Testis (tissue), 3 donors: Measurements from ENCODE around the gene MTA3. TPM values are rescaled to one million over a fixed set of nuclear protein-coding genes. Genes with fewer than 3 reads are reported as not detected.

Experiments used
- DNase-seq: peaks from one replicate; pipeline ENCODE4 v3.0.0-alpha.2; 2019
- H3K27ac ChIP-seq, 2 donors: fragments of 200-600 bp; sonication (generic); one replicate each; pipeline ENCODE4 v1.5.1; 2019
- H3K27me3 ChIP-seq: fragments of 200-600 bp; sonication (generic); one replicate; pipeline ENCODE4 v1.5.1; 2019
- H3K36me3 ChIP-seq: fragments of 200-600 bp; sonication (generic); one replicate; pipeline ENCODE4 v1.5.1; 2017; ENCODE audit warnings: low read depth; ENCODE audit errors: missing control alignments
- H3K4me1 ChIP-seq: fragments of 200-600 bp; sonication (generic); one replicate; pipeline ENCODE4 v1.5.1; 2019
- H3K4me3 ChIP-seq, 2 donors: fragments of 200-600 bp; sonication (generic); one replicate each; pipeline ENCODE4 v1.5.1; 2017 to 2019
- H3K9me3 ChIP-seq: fragments of 200-600 bp; sonication (generic); one replicate; pipeline ENCODE4 v1.5.1; 2017
- POLR2A ChIP-seq: fragments of 450-650 bp; IDR thresholded peaks from one replicate; pipeline ENCODE4 v1.6.1; 2017; ENCODE audit warnings: antibody characterized with exemption, mild to moderate bottlenecking, moderate library complexity
- WGBS, 2 donors: methylation state at CpG; one replicate each; pipeline ENCODE4 v1.1.5; 2018; 5-methylcytosine and 5-hydroxymethylcytosine counted together
- intact Hi-C: fragments of 100-400 bp; cut with DNase I; formaldehyde crosslinking; loops from one replicate; pipeline ENCODE4 v1.15.1; 2023; ENCODE audit warnings: low total_unique reads
- polyA plus RNA-seq: library from polyadenylated mRNA; stranded (reverse); fragments of 350-450 nt; fragmentation: Illumina TruSeq; extraction: RNeasy Lipid Tissue Mini Kit (QIAGEN cat#74804); gene quantifications from one replicate; pipeline ENCODE4 v1.2.3, GENCODE V29; 2014; ENCODE audit warnings: low read depth, low replicate concordance; ENCODE audit not compliant: insufficient read depth
- total RNA-seq, 2 donors: library from RNA; depleted of rRNA; stranded (reverse); fragments of >200 nt; gene quantifications; one replicate each; pipeline ENCODE4 v1.2.3, GENCODE V29; 2016
- TF ChIP-seq, protein P1 (sequence below), 3 experiments: fragments of 450-650 bp in 2 of 3; fragments of 200-600 bp in 1 of 3; sonication (generic) in 1 of 3; IDR thresholded peaks; one replicate each; pipeline ENCODE4 v1.5.1; 2016 to 2019; ENCODE audit warnings: antibody characterized with exemption in 3 of 3, mild to moderate bottlenecking in 2 of 3, moderate library complexity in 1 of 3

MTA3 gene
- total and polyA plus RNA-seq, 3 donors from 2014 or later: 58.5 to 84.6 (median 77.0) TPM

DNA sequence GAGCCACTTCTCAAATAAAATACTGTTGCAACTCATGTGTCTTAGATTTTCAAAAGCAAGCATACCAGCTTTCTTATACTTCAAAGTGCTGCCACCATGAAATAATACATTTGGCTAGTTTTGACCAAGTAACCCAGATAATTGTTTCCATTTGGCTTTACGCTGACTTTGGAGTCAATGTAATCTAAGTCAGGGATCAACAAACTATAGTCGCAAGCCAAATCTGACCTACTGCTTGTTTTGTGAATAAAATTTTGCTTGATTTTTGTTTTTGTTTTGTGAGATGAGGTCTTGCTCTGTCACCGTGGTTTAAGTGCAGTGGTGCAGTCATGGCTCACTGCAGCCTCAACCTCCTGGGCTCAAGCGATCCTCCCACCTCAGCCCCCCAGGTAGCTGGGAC, 130.5 kb downstream of the MTA3 start:
- no peaks in the 10 kb centered on the region for H3K36me3 ChIP-seq
- H3K4me1 ChIP-seq: no peaks in the 10 kb centered on the region
- no peaks in the 10 kb centered on the region for H3K27me3 ChIP-seq
- H3K27ac ChIP-seq: no peak overlapping the region
- intact Hi-C loops: no loop called here
- 73% methylated on average over 4 of the region's 4 CpGs for WGBS, 2 donors
- no peak for DNase-seq
- no peaks in the 10 kb centered on the region for H3K9me3 ChIP-seq
- H3K4me3 ChIP-seq: no peak overlapping the region
- TF ChIP-seq, protein P1, sequence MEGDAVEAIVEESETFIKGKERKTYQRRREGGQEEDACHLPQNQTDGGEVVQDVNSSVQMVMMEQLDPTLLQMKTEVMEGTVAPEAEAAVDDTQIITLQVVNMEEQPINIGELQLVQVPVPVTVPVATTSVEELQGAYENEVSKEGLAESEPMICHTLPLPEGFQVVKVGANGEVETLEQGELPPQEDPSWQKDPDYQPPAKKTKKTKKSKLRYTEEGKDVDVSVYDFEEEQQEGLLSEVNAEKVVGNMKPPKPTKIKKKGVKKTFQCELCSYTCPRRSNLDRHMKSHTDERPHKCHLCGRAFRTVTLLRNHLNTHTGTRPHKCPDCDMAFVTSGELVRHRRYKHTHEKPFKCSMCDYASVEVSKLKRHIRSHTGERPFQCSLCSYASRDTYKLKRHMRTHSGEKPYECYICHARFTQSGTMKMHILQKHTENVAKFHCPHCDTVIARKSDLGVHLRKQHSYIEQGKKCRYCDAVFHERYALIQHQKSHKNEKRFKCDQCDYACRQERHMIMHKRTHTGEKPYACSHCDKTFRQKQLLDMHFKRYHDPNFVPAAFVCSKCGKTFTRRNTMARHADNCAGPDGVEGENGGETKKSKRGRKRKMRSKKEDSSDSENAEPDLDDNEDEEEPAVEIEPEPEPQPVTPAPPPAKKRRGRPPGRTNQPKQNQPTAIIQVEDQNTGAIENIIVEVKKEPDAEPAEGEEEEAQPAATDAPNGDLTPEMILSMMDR (IDR thresholded peaks at IDR 0.05): no peak
- no peak for TF ChIP-seq POLR2A

DNA sequence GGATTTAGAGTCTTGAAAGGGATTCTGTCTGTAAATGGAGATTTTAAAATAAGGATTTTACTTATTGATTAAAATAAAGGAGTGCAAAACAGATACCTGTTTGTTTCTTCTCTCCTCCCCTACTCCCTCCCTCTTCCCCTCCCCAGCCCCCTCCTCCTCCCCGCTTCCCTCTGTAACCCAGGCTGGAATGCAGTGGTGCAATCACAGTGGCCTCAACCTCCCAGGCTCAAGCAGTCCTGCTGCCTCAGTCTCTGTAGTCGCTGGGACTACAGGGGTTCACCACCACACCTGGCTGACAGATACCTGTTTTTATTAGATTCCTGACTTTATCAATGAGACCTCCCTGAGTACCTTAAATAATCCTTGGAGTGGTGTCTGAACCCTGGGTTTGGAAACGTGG, 138.4 kb downstream of the MTA3 start:
- TF ChIP-seq, protein P1 (IDR thresholded peaks at IDR 0.05): no peak
- Histone ChIP-seq H3K4me3 (no peak overlapping the region), H3K27me3 (no peaks in the 10 kb centered on the region), H3K4me1 (no peaks in the 10 kb centered on the region), H3K36me3 (no peaks in the 10 kb centered on the region), H3K9me3 (no peaks in the 10 kb centered on the region), H3K27ac (no peak overlapping the region)
- DNase-seq: no peak
- intact Hi-C loops: no loop called here
- 65 to 84% methylated on average over 3 of the region's 3 CpGs for WGBS, 2 donors

DNA sequence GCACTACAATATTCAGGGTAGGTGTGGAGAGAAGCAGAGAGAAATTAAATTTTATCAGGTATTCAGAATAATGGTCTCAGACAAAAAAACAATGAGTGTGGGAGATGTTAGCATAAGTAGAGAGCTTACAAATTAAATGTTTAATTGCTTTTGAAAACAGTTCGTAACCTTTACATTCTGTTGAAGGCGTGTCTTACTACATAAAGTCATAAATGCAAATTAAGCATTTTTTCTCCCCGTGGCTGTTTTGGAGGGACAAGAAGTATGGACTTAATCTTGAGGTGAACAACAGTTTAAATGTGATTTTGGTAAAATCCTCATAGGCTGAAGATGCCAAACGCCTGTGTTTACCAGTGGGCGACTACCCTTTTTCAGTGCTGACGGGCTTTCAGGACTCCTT, 139.7 kb downstream of the MTA3 start:
- intact Hi-C loops: no loop called here
- no peaks in the 10 kb centered on the region for H3K4me1 ChIP-seq
- no peak overlapping the region for H3K27ac ChIP-seq
- no peak overlapping the region for H3K4me3 ChIP-seq
- no peaks in the 10 kb centered on the region for H3K9me3 ChIP-seq
- no peak for DNase-seq
- H3K27me3 ChIP-seq: no peaks in the 10 kb centered on the region
- H3K36me3 ChIP-seq: no peaks in the 10 kb centered on the region
- 63 to 75% methylated on average over 6 of the region's 6 CpGs for WGBS, 2 donors
- no peak for TF ChIP-seq POLR2A
- TF ChIP-seq, protein P1 (IDR thresholded peaks at IDR 0.05): no peak

DNA sequence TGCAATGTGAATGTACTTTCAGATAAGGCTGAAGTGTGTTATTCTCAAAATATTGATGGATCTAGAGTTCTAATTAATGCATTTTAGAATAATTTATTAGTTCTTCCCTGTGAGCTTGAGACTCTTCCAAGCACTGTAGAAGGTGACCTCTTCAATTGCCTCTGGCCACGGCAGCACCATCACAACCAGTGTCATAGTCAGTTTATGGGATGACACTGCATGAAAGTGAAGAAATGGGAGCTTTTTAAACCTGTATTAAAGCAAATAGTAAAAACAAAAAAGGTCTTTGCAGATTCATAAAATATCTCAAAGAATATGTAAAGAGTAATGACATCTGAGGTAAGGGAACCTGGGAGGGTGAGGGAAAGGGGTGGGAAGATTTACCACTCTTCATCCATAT, 143.5 kb downstream of the MTA3 start:
- TF ChIP-seq POLR2A: no peak
- TF ChIP-seq, protein P1 (IDR thresholded peaks at IDR 0.05): no peak
- H3K27me3 ChIP-seq: no peaks in the 10 kb centered on the region
- H3K36me3 ChIP-seq: no peaks in the 10 kb centered on the region
- WGBS, 2 donors: 94 to 100% methylated on average over 1 of the region's 1 CpG
- no peaks in the 10 kb centered on the region for H3K9me3 ChIP-seq
- DNase-seq: no peak
- H3K4me3 ChIP-seq: no peak overlapping the region
- H3K4me1 ChIP-seq: no peaks in the 10 kb centered on the region
- intact Hi-C loops: no loop called here
- no peak overlapping the region for H3K27ac ChIP-seq

DNA sequence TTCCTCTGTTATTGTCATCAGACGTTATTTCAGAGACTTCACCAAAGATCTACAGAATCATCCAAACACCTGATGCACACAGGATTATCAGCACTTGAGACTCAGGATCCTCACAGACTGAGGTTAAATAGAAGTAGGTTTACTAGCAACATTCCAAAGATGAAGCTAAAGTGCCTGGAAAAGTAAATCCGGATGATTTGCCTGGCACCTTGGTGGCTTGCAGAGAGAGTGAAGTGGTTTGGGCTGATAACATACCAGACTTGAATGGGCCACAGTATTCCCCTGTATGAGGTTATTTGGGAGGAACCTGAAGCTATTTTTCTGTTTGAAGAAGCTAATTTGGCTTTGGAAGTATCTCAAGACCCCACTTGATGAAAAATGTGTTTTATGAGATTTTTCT, 144.5 kb downstream of the MTA3 start:
- intact Hi-C loops: no loop called here
- no peaks in the 10 kb centered on the region for H3K4me1 ChIP-seq

More for the DNA sequence above, 144.5 kb downstream of the MTA3 start:
- H3K9me3 ChIP-seq: no peaks in the 10 kb centered on the region
- H3K27me3 ChIP-seq: no peaks in the 10 kb centered on the region
- TF ChIP-seq, protein P1 (IDR thresholded peaks at IDR 0.05): no peak
- no peak for TF ChIP-seq POLR2A
- no peak overlapping the region for H3K4me3 ChIP-seq
- no peaks in the 10 kb centered on the region for H3K36me3 ChIP-seq
- H3K27ac ChIP-seq: no peak overlapping the region
- WGBS, 2 donors: 84% methylated on average over 2 of the region's 2 CpGs
- DNase-seq: no peak
